ENCODE results near the gene COL11A1. TPM values are rescaled to one million over a fixed set of nuclear protein-coding genes. Genes with fewer than 3 reads are reported as not detected.

Gene COL11A1
- total RNA-seq, 1 experiment from 2014 or later = 0.05 TPM

- H3K4me3 ChIP-seq (replicated peaks in 1 of 2; ENCODE audit: low read depth in 1 of 2, low read length in 2 of 2) = no peak overlapping the region
- no peak for DNase-seq (ENCODE audit: low read depth, low spot score)
- TF ChIP-seq REST (IDR thresholded peaks at IDR 0.05; ENCODE audit: low read depth) = no peak
- H2AFZ ChIP-seq (ENCODE audit: low read depth, low read length, poor library complexity, severe bottlenecking) = no peak overlapping the region
- H4K20me1 ChIP-seq (ENCODE audit: insufficient read depth) = no peaks in the 10 kb centered on the region
- no peak overlapping the region for H3K9ac ChIP-seq (ENCODE audit: low read length)
- H3K27me3 ChIP-seq (ENCODE audit: insufficient read depth, low read length) = no peaks in the 10 kb centered on the region
- no peaks in the 10 kb centered on the region for H3K9me3 ChIP-seq (ENCODE audit: control insufficient read depth in 1 of 2, insufficient read depth in 1 of 2, low read depth in 1 of 2, low read length in 2 of 2)
- RAD21 ChIA-PET (ENCODE audit: low non-redundant PET in 1 of 2, low total read pairs in 2 of 2, uncharacterized antibody in 2 of 2, unreplicated experiment in 2 of 2) = no interaction called here
- intact Hi-C loops (cut with micrococcal nuclease) = no loop called here
- POLR2A ChIA-PET = no interaction called here
- no peaks in the 10 kb centered on the region for H3K36me3 ChIP-seq (ENCODE audit: control insufficient read depth in 1 of 2, insufficient read depth in 2 of 2, low read length in 2 of 2)
- no peak overlapping the region for H3K4me2 ChIP-seq (ENCODE audit: low read length)
- H3K79me2 ChIP-seq (ENCODE audit: insufficient read depth, low read length) = no peaks in the 10 kb centered on the region
- H3K9me2 ChIP-seq (ENCODE audit: insufficient read depth) = no peaks in the 10 kb centered on the region
- no peaks in the 10 kb centered on the region for H3K4me1 ChIP-seq (ENCODE audit: control insufficient read depth in 1 of 2, insufficient read depth in 2 of 2, low read length in 2 of 2)
- CTCF ChIA-PET = no interaction called here
- H3K27ac ChIP-seq (ENCODE audit: low read depth, low read length) = no peak overlapping the region
- ATAC-seq = no peak
- BruUV-seq (replicated peaks) = no TSS peak
These were observed 146.8 kb downstream of the COL11A1 start for GRCh38 chr1:102961549-102961948.

GRCh38 chr1:102954576-102954975, 153.7 kb downstream of the COL11A1 start:
- ChIA-PET CTCF (no interaction called here), POLR2A (no interaction called here), RAD21 (ENCODE audit: low non-redundant PET in 1 of 2, low total read pairs in 2 of 2, uncharacterized antibody in 2 of 2, unreplicated experiment in 2 of 2) (no interaction called here)
- Histone ChIP-seq H3K9me2 (ENCODE audit: insufficient read depth) (no peaks in the 10 kb centered on the region), H4K20me1 (ENCODE audit: insufficient read depth) (no peaks in the 10 kb centered on the region), H3K27me3 (ENCODE audit: insufficient read depth, low read length) (no peaks in the 10 kb centered on the region), H3K27ac (ENCODE audit: low read depth, low read length) (no peak overlapping the region), H3K9me3 (ENCODE audit: control insufficient read depth in 1 of 2, insufficient read depth in 1 of 2, low read depth in 1 of 2, low read length in 2 of 2) (no peaks in the 10 kb centered on the region), H2AFZ (ENCODE audit: low read depth, low read length, poor library complexity, severe bottlenecking) (no peak overlapping the region), H3K9ac (ENCODE audit: low read length) (no peak overlapping the region), H3K36me3 (ENCODE audit: control insufficient read depth in 1 of 2, insufficient read depth in 2 of 2, low read length in 2 of 2) (no peaks in the 10 kb centered on the region), H3K4me3 (replicated peaks in 1 of 2; ENCODE audit: low read depth in 1 of 2, low read length in 2 of 2) (no peak overlapping the region), H3K4me1 (ENCODE audit: control insufficient read depth in 1 of 2, insufficient read depth in 2 of 2, low read length in 2 of 2) (no peaks in the 10 kb centered on the region), H3K79me2 (ENCODE audit: insufficient read depth, low read length) (no peaks in the 10 kb centered on the region), H3K4me2 (ENCODE audit: low read length) (no peak overlapping the region)
- intact Hi-C loops (cut with micrococcal nuclease) = no loop called here
- ATAC-seq (no peak), DNase-seq (ENCODE audit: low read depth, low spot score) (no peak)
- no TSS peak for BruUV-seq (replicated peaks)
- no peak for TF ChIP-seq SIN3A (IDR thresholded peaks at IDR 0.05; ENCODE audit: low read depth)
- TF ChIP-seq ZNF274 (IDR thresholded peaks at IDR 0.05; ENCODE audit: low read depth, low read length) = no peak
- no peak for TF ChIP-seq CBX3 (IDR thresholded peaks at IDR 0.05; ENCODE audit: low read depth)
- no peak for TF ChIP-seq TCF7L2 (IDR thresholded peaks at IDR 0.05; ENCODE audit: borderline replicate concordance, extremely low read depth, insufficient read depth, insufficient read length)
- TF ChIP-seq EGR1 (IDR thresholded peaks at IDR 0.05; ENCODE audit: low read depth) = no peak
- TF ChIP-seq MAX (IDR thresholded peaks at IDR 0.05) = no peak
- no peak for TF ChIP-seq POLR2AphosphoS5 (IDR thresholded peaks at IDR 0.05; ENCODE audit: low read depth, low read length)
- TF ChIP-seq ATF3 (IDR thresholded peaks at IDR 0.05) = no peak
- TF ChIP-seq CEBPB (IDR thresholded peaks at IDR 0.05; ENCODE audit: low read depth) = no peak
- TF ChIP-seq RAD21 (IDR thresholded peaks at IDR 0.05; ENCODE audit: low read depth) = no peak
- no peak for TF ChIP-seq SP1 (IDR thresholded peaks at IDR 0.05; ENCODE audit: low read depth)
- no peak for TF ChIP-seq FOSL1 (IDR thresholded peaks at IDR 0.05; ENCODE audit: low read depth)
